Measurements from ENCODE around the gene JADE2. TPM values are rescaled to one million over a fixed set of nuclear protein-coding genes. Genes with fewer than 3 reads are reported as not detected.

The JADE2 gene
- total RNA-seq, 1 experiment from 2014 or later, result 138 TPM

DNA sequence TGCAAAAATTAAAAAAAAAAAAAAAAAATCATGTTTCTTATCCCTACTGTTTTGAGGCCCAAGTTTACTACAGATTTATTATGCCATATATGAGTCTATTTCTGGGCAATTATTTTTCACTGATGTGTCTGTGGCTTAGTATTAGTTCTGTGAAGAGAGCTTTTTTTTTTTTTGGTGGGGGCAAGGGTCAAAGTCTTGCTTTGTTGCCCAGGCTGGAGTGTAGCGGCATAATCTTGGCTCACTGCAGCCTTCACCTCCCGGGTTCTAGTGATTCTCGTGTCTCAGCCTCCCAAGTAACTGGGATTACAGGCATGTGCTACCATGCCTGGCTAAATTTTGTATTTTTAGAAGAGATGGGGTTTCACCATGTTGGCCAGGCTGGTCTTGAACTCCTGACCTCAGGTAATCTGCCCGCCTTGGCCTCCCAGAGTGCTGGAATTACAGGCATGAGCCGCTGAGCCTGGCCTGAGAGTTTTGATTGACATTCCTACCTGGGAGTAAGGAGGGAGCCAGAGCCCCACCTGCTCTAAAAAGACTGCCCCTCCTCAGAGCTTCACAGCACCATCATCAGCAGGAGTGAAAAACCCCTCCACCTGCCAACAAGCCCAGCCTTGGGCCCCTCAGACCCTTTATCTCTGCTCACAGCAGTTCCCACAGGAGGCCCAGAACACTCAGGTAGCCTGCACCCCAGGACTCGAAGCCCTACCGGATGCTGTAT is 36.1 kb upstream of the JADE2 start:
- BruUV-seq (replicated peaks), result no TSS peak
- no peaks in the 10 kb centered on the region for H3K36me3 Mint-ChIP-seq (ENCODE audit: insufficient read depth, unreplicated experiment)
- ChIA-PET POLR2A (interaction anchor here (0.8 kb wide), 1 partner anchor 78 kb away, joined by 4 read pairs; the partner anchor contains the start of gene CDKN2AIPNL), CTCF (no interaction called here)
- H3K27me3 Mint-ChIP-seq (ENCODE audit: insufficient read depth, unreplicated experiment), result no peaks in the 10 kb centered on the region
- no peak overlapping the region for H3K4me3 Mint-ChIP-seq (ENCODE audit: unreplicated experiment)
- no peaks in the 10 kb centered on the region for H3K4me1 Mint-ChIP-seq (ENCODE audit: insufficient read depth, unreplicated experiment)
- intact Hi-C loops (cut with micrococcal nuclease), result no loop called here
- DNase-seq (ENCODE audit: unreplicated experiment), result no peak
- H3K27ac Mint-ChIP-seq (ENCODE audit: low read depth, unreplicated experiment), result no peak overlapping the region
- TF ChIP-seq, protein P1, sequence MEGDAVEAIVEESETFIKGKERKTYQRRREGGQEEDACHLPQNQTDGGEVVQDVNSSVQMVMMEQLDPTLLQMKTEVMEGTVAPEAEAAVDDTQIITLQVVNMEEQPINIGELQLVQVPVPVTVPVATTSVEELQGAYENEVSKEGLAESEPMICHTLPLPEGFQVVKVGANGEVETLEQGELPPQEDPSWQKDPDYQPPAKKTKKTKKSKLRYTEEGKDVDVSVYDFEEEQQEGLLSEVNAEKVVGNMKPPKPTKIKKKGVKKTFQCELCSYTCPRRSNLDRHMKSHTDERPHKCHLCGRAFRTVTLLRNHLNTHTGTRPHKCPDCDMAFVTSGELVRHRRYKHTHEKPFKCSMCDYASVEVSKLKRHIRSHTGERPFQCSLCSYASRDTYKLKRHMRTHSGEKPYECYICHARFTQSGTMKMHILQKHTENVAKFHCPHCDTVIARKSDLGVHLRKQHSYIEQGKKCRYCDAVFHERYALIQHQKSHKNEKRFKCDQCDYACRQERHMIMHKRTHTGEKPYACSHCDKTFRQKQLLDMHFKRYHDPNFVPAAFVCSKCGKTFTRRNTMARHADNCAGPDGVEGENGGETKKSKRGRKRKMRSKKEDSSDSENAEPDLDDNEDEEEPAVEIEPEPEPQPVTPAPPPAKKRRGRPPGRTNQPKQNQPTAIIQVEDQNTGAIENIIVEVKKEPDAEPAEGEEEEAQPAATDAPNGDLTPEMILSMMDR (IDR thresholded peaks at IDR 0.05; ENCODE audit: unreplicated experiment), result no peak
- H3K9me3 Mint-ChIP-seq (ENCODE audit: unreplicated experiment), result no peaks in the 10 kb centered on the region

- intact Hi-C loops (cut with micrococcal nuclease), result no loop called here
- TF ChIP-seq, protein P1 (IDR thresholded peaks at IDR 0.05; ENCODE audit: unreplicated experiment), result no peak
- H3K27me3 Mint-ChIP-seq (ENCODE audit: insufficient read depth, unreplicated experiment), result no peaks in the 10 kb centered on the region
- ChIA-PET POLR2A (no interaction called here), CTCF (interaction anchor here (0.6 kb wide), 1 partner anchor 346 kb away, joined by 3 read pairs; no protein-coding TSS in a partner anchor)
- no peaks in the 10 kb centered on the region for H3K36me3 Mint-ChIP-seq (ENCODE audit: insufficient read depth, unreplicated experiment)
- no TSS peak for BruUV-seq (replicated peaks)
- H3K9me3 Mint-ChIP-seq (ENCODE audit: unreplicated experiment), result no peaks in the 10 kb centered on the region
- DNase-seq (ENCODE audit: unreplicated experiment), result no peak
- no peaks in the 10 kb centered on the region for H3K4me1 Mint-ChIP-seq (ENCODE audit: insufficient read depth, unreplicated experiment)
- no peak overlapping the region for H3K27ac Mint-ChIP-seq (ENCODE audit: low read depth, unreplicated experiment)
- H3K4me3 Mint-ChIP-seq (ENCODE audit: unreplicated experiment), result no peak overlapping the region
Measured at GRCh38 chr5:134490255-134490924, 35.1 kb upstream of the JADE2 start.

- TF ChIP-seq, protein P1 (IDR thresholded peaks at IDR 0.05; ENCODE audit: unreplicated experiment), result no peak
- H3K4me1 Mint-ChIP-seq (ENCODE audit: insufficient read depth, unreplicated experiment), result no peaks in the 10 kb centered on the region
- CTCF ChIA-PET, result interaction anchor here (0.6 to 1.3 kb wide), 3 partner anchors 16 to 347 kb away, joined by 3 to 4 read pairs (median 3); no protein-coding TSS in a partner anchor
- intact Hi-C loops (cut with micrococcal nuclease), result no loop called here
- H3K27me3 Mint-ChIP-seq (ENCODE audit: insufficient read depth, unreplicated experiment), result no peaks in the 10 kb centered on the region
- no peaks in the 10 kb centered on the region for H3K36me3 Mint-ChIP-seq (ENCODE audit: insufficient read depth, unreplicated experiment)
- no TSS peak for BruUV-seq (replicated peaks)
- no peak for DNase-seq (ENCODE audit: unreplicated experiment)
- H3K4me3 Mint-ChIP-seq (ENCODE audit: unreplicated experiment), result no peak overlapping the region
- no peaks in the 10 kb centered on the region for H3K9me3 Mint-ChIP-seq (ENCODE audit: unreplicated experiment)
- no peak overlapping the region for H3K27ac Mint-ChIP-seq (ENCODE audit: low read depth, unreplicated experiment)
- POLR2A ChIA-PET, result interaction anchor here (1.2 to 6.7 kb wide), 2 partner anchors 11 to 24 kb away, joined by 5 to 39 read pairs; no protein-coding TSS in a partner anchor
Measured at GRCh38 chr5:134490925-134491271, 34.6 kb upstream of the JADE2 start.

DNA sequence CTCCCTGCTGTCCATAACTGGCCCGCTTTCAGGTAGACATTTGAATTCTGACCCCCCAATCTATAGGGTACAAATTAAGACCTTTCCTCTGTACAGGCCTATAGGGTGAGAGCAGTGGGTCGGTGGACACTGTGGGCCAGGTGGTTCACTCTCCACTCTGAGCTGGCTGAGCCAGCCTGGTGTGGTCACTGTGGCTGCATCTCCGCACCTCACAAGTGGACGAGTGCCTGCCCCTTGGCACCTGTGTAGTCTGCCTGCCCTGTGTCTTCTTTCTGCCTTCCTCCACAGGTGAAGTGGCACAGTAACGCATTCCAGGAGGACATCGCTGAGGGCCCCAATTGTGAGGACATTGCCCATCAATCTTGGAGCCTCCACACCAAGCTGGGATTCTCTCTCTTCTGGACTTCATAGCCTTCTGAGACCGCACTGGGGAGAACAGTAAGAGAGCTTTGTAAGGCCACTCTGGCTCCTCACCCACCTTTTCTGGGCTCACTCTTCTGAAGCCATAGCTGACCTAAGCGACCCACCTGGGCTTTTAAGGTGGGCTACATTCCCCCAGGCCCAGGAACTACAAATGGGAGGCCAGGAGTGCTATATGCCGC is 33.5 kb upstream of the JADE2 start:
- Mint-ChIP-seq H3K36me3 (ENCODE audit: insufficient read depth, unreplicated experiment) (no peaks in the 10 kb centered on the region), H3K27ac (ENCODE audit: low read depth, unreplicated experiment) (no peak overlapping the region), H3K27me3 (ENCODE audit: insufficient read depth, unreplicated experiment) (no peaks in the 10 kb centered on the region), H3K4me1 (ENCODE audit: insufficient read depth, unreplicated experiment) (no peaks in the 10 kb centered on the region), H3K9me3 (ENCODE audit: unreplicated experiment) (no peaks in the 10 kb centered on the region), H3K4me3 (ENCODE audit: unreplicated experiment) (no peak overlapping the region)
- CTCF ChIA-PET, result interaction anchor here (0.6 to 4.3 kb wide), 4 partner anchors 10 to 297 kb away, joined by 3 to 22 read pairs (median 4); no protein-coding TSS in a partner anchor
- DNase-seq (ENCODE audit: unreplicated experiment), result no peak
- intact Hi-C loops (cut with micrococcal nuclease), result no loop called here
- no TSS peak for BruUV-seq (replicated peaks)
- TF ChIP-seq, protein P1 (IDR thresholded peaks at IDR 0.05; ENCODE audit: unreplicated experiment), result no peak
- POLR2A ChIA-PET, result interaction anchor here (0.7 to 6.7 kb wide), 5 partner anchors 10 to 314 kb away, joined by 3 to 39 read pairs (median 5); no protein-coding TSS in a partner anchor

All from MCF 10A (cell line).